ENCODE results near the gene ACAD11.

DNA sequence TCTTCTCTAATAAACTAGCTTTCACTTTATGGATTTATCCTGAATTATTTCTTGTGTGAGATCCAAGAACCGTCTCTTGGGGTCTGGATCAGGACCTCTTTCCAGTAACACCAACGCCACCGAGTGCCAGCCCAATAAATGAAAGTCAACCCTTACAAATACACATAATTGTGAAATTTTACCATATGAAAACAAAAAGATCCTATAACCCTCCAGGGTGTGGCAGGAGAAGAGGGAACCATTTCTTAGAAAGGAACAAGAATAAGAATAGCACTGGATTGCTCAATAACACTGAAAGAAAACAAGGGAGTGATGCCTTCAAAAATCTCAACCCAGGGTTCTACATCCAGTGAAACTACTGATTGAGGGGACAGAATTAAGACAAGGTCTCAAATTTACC is 114.1 kb downstream of the ACAD11 start:
- TF ChIP-seq, protein P1, sequence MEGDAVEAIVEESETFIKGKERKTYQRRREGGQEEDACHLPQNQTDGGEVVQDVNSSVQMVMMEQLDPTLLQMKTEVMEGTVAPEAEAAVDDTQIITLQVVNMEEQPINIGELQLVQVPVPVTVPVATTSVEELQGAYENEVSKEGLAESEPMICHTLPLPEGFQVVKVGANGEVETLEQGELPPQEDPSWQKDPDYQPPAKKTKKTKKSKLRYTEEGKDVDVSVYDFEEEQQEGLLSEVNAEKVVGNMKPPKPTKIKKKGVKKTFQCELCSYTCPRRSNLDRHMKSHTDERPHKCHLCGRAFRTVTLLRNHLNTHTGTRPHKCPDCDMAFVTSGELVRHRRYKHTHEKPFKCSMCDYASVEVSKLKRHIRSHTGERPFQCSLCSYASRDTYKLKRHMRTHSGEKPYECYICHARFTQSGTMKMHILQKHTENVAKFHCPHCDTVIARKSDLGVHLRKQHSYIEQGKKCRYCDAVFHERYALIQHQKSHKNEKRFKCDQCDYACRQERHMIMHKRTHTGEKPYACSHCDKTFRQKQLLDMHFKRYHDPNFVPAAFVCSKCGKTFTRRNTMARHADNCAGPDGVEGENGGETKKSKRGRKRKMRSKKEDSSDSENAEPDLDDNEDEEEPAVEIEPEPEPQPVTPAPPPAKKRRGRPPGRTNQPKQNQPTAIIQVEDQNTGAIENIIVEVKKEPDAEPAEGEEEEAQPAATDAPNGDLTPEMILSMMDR (IDR thresholded peaks at IDR 0.05) = no peak
- no peak for TF ChIP-seq EZH2phosphoT487 (IDR thresholded peaks at IDR 0.05)
